T-cell (primary cell): ENCODE results near the gene HCFC2. TPM values are rescaled to one million over a fixed set of nuclear protein-coding genes. Genes with fewer than 3 reads are reported as not detected.

Source experiments
- ATAC-seq, 4 experiments: fragments of 200-7000 bp in 3 of 4; fragments of 150-1000 bp in 1 of 4; cut with Tn5 transposase; replicated peaks in 1 of 4; 1 replicate in 3 of 4; 2 replicates in 1 of 4; pipeline ENCODE4 v1.10.0; 2021; ENCODE audit warnings: moderate library complexity in 3 of 4, mild to moderate bottlenecking in 2 of 4, moderate number of reproducible peaks in 1 of 4
- CTCF ChIA-PET, 2 donors: fragments of 300-600 bp; sonication (Branson Sonifier 250); formaldehyde crosslinking; loops; one replicate each; lab custom pipeline; 2022; ENCODE audit warnings: antibody characterized with exemption in 2 of 2; lab: Charles Lee
- POLR2A ChIA-PET, 2 donors: fragments of 300-600 bp; sonication (Branson Sonifier 250); formaldehyde crosslinking; loops; one replicate each; lab custom pipeline; 2022; ENCODE audit warnings: antibody characterized with exemption in 2 of 2; lab: Charles Lee
- DNase-seq, 35 experiments: peaks; one replicate each; pipeline versions ENCODE4 v3.0.0 to v3.0.0-alpha.2; 2013 to 2023
- H3K27ac ChIP-seq: one replicate; pipeline ENCODE4 v1.5.1; 2013; ENCODE audit warnings: low read length
- H3K27me3 ChIP-seq, 2 experiments: replicated peaks in 1 of 2; 1 replicate in 1 of 2; 2 replicates in 1 of 2; pipeline versions ENCODE4 v1.6.1 to v1.7.0; 2013; ENCODE audit warnings: low read length in 1 of 2, mixed read lengths in 1 of 2; ENCODE audit not compliant: control insufficient read depth in 2 of 2, insufficient read depth in 2 of 2; ENCODE audit errors: extremely low read depth in 1 of 2
- H3K36me3 ChIP-seq, 2 donors: 1 replicate in 1 of 2; 2 replicates in 1 of 2; pipeline versions ENCODE4 v1.6.1 to v1.7.0; 2013; ENCODE audit warnings: low read length in 1 of 2; ENCODE audit not compliant: control insufficient read depth in 2 of 2, insufficient read depth in 1 of 2; ENCODE audit errors: extremely low read depth in 1 of 2
- H3K4me1 ChIP-seq, 2 experiments: 1 replicate in 1 of 2; 2 replicates in 1 of 2; pipeline versions ENCODE4 v1.6.1 to v1.7.0; 2013; ENCODE audit warnings: low read length in 2 of 2, mixed read lengths in 1 of 2; ENCODE audit not compliant: insufficient read depth in 2 of 2, control insufficient read depth in 1 of 2; ENCODE audit errors: extremely low read depth in 1 of 2
- H3K4me3 ChIP-seq, 2 donors: 1 replicate in 1 of 2; 2 replicates in 1 of 2; pipeline versions ENCODE4 v1.5.1 to v1.7.0; 2013; ENCODE audit warnings: mild to moderate bottlenecking in 2 of 2, low read length in 1 of 2, moderate library complexity in 1 of 2; ENCODE audit not compliant: control insufficient read depth in 1 of 2; ENCODE audit errors: extremely low read depth in 1 of 2
- H3K9me3 ChIP-seq: 2 replicates; pipeline ENCODE4 v1.7.0; 2013
- H3K27ac Mint-ChIP-seq, 2 donors: one replicate each; pipeline ENCODE4 v1.8.0; 2020 to 2021; ENCODE audit warnings: mild to moderate bottlenecking in 2 of 2, mixed read lengths in 2 of 2
- H3K27me3 Mint-ChIP-seq, 2 donors: one replicate each; pipeline ENCODE4 v1.8.0; 2021 to 2022; ENCODE audit warnings: mixed read lengths in 2 of 2
- H3K36me3 Mint-ChIP-seq: one replicate; pipeline ENCODE4 v1.8.0; 2021; ENCODE audit warnings: mixed read lengths
- H3K4me1 Mint-ChIP-seq, 3 donors: one replicate each; pipeline ENCODE4 v1.8.0; 2020 to 2022; ENCODE audit warnings: mixed read lengths in 3 of 3, mild to moderate bottlenecking in 1 of 3
- H3K4me3 Mint-ChIP-seq, 3 donors: one replicate each; pipeline ENCODE4 v1.8.0; 2020 to 2022; ENCODE audit warnings: mild to moderate bottlenecking in 3 of 3, mixed read lengths in 3 of 3, moderate library complexity in 3 of 3
- H3K9me3 Mint-ChIP-seq, 3 donors: one replicate each; pipeline ENCODE4 v1.8.0; 2020 to 2022; ENCODE audit warnings: mixed read lengths in 3 of 3
- WGBS: methylation state at CpG from one replicate; pipeline ENCODE4 v1.1.5; 2013; ENCODE audit warnings: missing lambda C conversion rate; ENCODE audit not compliant: insufficient coverage; 5-methylcytosine and 5-hydroxymethylcytosine counted together
- total RNA-seq, 35 experiments: library from RNA in 6 of 35; stranded (reverse) in 6 of 35; fragments of 120-200 nt in 1 of 35; gene quantifications; one replicate each; pipeline versions ENCODE4 v1.2.1 to v1.2.4 and lab custom pipeline; 2013 to 2026

HCFC2 gene
- total RNA-seq, 5 donors from 2014 or later (not counting 1 experiment from before 2014, with no cell fraction given) = 13.9 to 16.9 (median 14.9) TPM

DNA sequence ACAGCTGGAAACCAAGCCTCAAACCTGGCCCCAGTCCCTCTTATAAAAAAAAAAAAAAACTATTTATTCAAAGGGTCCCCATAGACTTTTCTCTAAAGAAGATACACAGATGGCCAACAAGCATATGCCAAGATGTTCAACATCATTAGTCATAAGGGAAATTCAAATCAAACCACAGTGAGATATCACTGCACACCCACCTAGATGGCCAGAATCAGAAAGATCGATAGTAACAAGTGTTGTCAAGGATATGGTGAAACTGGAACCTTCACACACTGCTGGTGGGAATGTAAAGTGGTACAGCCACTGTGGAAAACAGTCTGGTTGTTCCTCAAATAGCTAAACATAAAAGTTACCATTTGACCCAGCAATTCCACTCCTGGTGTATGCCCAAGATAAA, 79.6 kb downstream of the HCFC2 start:
- POLR2A ChIA-PET = interaction anchor here in 1 of 2 donors (0.6 to 0.7 kb wide), 2 partner anchors 11 to 321 kb away, joined by 3 to 7 read pairs; no protein-coding TSS in a partner anchor
- ATAC-seq = no peak

DNA sequence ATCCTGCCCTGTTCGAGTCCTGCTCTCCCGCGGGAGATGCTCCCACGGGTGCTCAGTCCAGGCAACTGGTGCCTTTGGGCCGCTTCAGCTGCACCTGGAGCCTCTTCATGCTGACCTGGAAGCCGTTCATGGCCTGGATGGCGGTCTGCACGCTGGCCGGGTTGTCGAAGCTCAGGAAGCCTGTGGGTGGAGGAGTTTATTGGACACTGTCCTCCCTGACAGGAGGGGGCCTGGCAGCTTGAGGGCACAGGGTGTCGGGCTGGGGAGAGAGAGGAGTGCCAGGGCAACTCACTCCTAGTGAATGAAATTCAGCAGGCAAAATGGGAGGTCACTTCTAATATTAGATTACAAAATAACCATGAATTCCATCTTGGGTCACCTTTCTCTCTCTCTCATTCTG, 83.0 kb downstream of the HCFC2 start:
- DNase-seq = no peak
- H3K27me3 Mint-ChIP-seq = peaks cover 13 to 14% of the 10 kb centered on the region in 2 donors
- H3K36me3 ChIP-seq = no peaks in the 10 kb centered on the region
- H3K9me3 ChIP-seq = no peaks in the 10 kb centered on the region
- H3K27ac ChIP-seq = no peak overlapping the region
- ChIA-PET POLR2A (no interaction called here), CTCF (no interaction called here)
- WGBS = 86% methylated on average over 10 of the region's 11 CpGs
- peaks cover 0 to 10% of the 10 kb centered on the region in 2 experiments for H3K27me3 ChIP-seq
- no peak overlapping the region for H3K27ac Mint-ChIP-seq
- H3K36me3 Mint-ChIP-seq = no peaks in the 10 kb centered on the region
- no peak overlapping the region for H3K4me3 Mint-ChIP-seq
- H3K4me3 ChIP-seq = no peak overlapping the region
- ATAC-seq = no peak
- no peaks in the 10 kb centered on the region for H3K4me1 ChIP-seq
- H3K4me1 Mint-ChIP-seq = peaks cover 0 to 6% (median 0%) of the 10 kb centered on the region in 3 donors
- H3K9me3 Mint-ChIP-seq = peaks cover 0 to 4% (median 0%) of the 10 kb centered on the region in 3 donors

More for the DNA sequence above, 79.6 kb downstream of the HCFC2 start:
- H3K27ac Mint-ChIP-seq = no peak overlapping the region
- CTCF ChIA-PET = interaction anchor here (0.5 to 0.7 kb wide), 2 partner anchors 34 to 811 kb away, joined by 3 to 10 read pairs; no protein-coding TSS in a partner anchor
- H3K9me3 Mint-ChIP-seq = peaks cover 0 to 4% (median 0%) of the 10 kb centered on the region in 3 donors
- WGBS = no CpG with 5 or more reads among the region's 1 CpG
- H3K4me1 Mint-ChIP-seq = peaks cover 1 to 6% (median 2%) of the 10 kb centered on the region in 3 donors
- no peaks in the 10 kb centered on the region for H3K36me3 ChIP-seq
- peaks cover 0 to under 1% of the 10 kb centered on the region in 2 experiments for H3K4me1 ChIP-seq
- H3K27ac ChIP-seq = no peak overlapping the region
- no peaks in the 10 kb centered on the region for H3K9me3 ChIP-seq
- peaks cover 0 to 7% of the 10 kb centered on the region in 2 donors for H3K27me3 Mint-ChIP-seq
- DNase-seq = no peak
- peaks cover 0 to 10% of the 10 kb centered on the region in 2 experiments for H3K27me3 ChIP-seq
- H3K4me3 Mint-ChIP-seq = no peak overlapping the region
- no peaks in the 10 kb centered on the region for H3K36me3 Mint-ChIP-seq
- H3K4me3 ChIP-seq = no peak overlapping the region

GRCh38 chr12:104150416-104150815, 86.1 kb downstream of the HCFC2 start:
- Mint-ChIP-seq H3K4me1 (peaks cover 6 to 20% (median 14%) of the 10 kb centered on the region in 3 donors), H3K27ac (no peak overlapping the region), H3K9me3 (peaks cover 0 to 4% (median 0%) of the 10 kb centered on the region in 3 donors), H3K27me3 (peaks cover 13 to 14% of the 10 kb centered on the region in 2 donors), H3K4me3 (no peak overlapping the region), H3K36me3 (no peaks in the 10 kb centered on the region)
- peaks cover 0 to 8% of the 10 kb centered on the region in 2 experiments for H3K4me1 ChIP-seq
- WGBS = 96% methylated on average over 6 of the region's 8 CpGs
- CTCF ChIA-PET = no interaction called here
- no peaks in the 10 kb centered on the region for H3K36me3 ChIP-seq
- no peaks in the 10 kb centered on the region for H3K9me3 ChIP-seq
- POLR2A ChIA-PET = no interaction called here
- peaks cover 0 to 7% of the 10 kb centered on the region in 2 experiments for H3K27me3 ChIP-seq
- H3K27ac ChIP-seq = no peak overlapping the region
- no peak overlapping the region for H3K4me3 ChIP-seq
- no peak for ATAC-seq
- DNase-seq = no peak

DNA sequence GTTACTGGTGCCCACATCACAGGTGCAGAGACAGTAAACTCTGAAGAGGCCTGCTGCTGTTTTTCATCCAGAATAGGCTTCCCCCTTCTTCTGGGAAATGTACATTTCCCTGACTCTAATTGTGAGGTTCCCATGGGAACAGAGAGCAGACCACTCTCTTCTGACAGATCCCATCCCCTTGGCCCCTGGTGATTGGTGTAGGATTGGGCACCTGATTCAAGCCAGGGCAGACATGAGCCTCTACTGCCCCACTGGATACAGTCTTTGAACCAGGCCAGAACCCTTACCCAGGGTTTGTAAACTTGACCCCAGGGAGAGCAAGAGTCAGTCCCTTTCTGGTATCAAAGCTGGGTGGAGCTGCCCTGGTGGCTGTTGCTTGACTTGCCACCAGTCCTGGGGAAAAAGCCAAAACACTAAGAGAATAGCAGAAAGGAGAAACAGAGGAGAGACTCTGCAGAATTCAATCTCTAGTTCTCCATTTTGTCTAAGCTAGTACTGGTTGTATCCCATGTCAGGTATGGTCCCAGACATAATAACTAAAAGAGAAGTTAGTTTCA, 88.4 kb downstream of the HCFC2 start:
- ChIA-PET CTCF (no interaction called here), POLR2A (no interaction called here)
- Histone ChIP-seq H3K36me3 (no peaks in the 10 kb centered on the region), H3K27me3 (no peaks in the 10 kb centered on the region), H3K4me1 (peaks cover 0 to 8% of the 10 kb centered on the region in 2 experiments), H3K4me3 (no peak overlapping the region), H3K27ac (no peak overlapping the region), H3K9me3 (no peaks in the 10 kb centered on the region)
- ATAC-seq (no peak), DNase-seq (no peak)
- Mint-ChIP-seq H3K27me3 (peaks cover 10 to 13% of the 10 kb centered on the region in 2 donors), H3K27ac (no peak overlapping the region), H3K4me1 (peaks cover 6 to 15% (median 14%) of the 10 kb centered on the region in 3 donors), H3K4me3 (no peak overlapping the region), H3K36me3 (no peaks in the 10 kb centered on the region), H3K9me3 (no peaks in the 10 kb centered on the region)

GRCh38 chr12:104154286-104154685, 90.0 kb downstream of the HCFC2 start:
- Histone ChIP-seq H3K9me3 (no peaks in the 10 kb centered on the region), H3K4me1 (peaks cover 0 to 8% of the 10 kb centered on the region in 2 experiments), H3K27me3 (no peaks in the 10 kb centered on the region), H3K27ac (no peak overlapping the region), H3K36me3 (no peaks in the 10 kb centered on the region), H3K4me3 (no peak overlapping the region)
- DNase-seq (no peak), ATAC-seq (peak in 2 of 4 experiments; percentile 32 to 33)
- peaks cover 7 to 10% of the 10 kb centered on the region in 2 donors for H3K27me3 Mint-ChIP-seq
- H3K4me1 Mint-ChIP-seq = peaks cover 6 to 15% (median 14%) of the 10 kb centered on the region in 3 donors
- no peaks in the 10 kb centered on the region for H3K36me3 Mint-ChIP-seq
- CTCF ChIA-PET = interaction anchor here in 1 of 2 donors (0.5 kb wide), 1 partner anchor 376 kb away, joined by 4 read pairs; no protein-coding TSS in a partner anchor
- POLR2A ChIA-PET = no interaction called here
- H3K9me3 Mint-ChIP-seq = no peaks in the 10 kb centered on the region
- H3K4me3 Mint-ChIP-seq = peak overlapping the region in 2 of 3 donors; percentile 0 to 2
- WGBS = no CpG with 5 or more reads among the region's 4 CpGs
- peak overlapping the region; percentile 11 to 63 for H3K27ac Mint-ChIP-seq

GRCh38 chr12:104154806-104155205, 90.5 kb downstream of the HCFC2 start:
- H3K4me1 ChIP-seq = peaks cover 0 to 8% of the 10 kb centered on the region in 2 experiments
- no peaks in the 10 kb centered on the region for H3K9me3 ChIP-seq
- no peaks in the 10 kb centered on the region for H3K27me3 ChIP-seq
- peaks cover 6 to 15% (median 14%) of the 10 kb centered on the region in 3 donors for H3K4me1 Mint-ChIP-seq
- no peaks in the 10 kb centered on the region for H3K36me3 ChIP-seq
- no peak overlapping the region for H3K4me3 ChIP-seq
- WGBS = no CpG with 5 or more reads among the region's 2 CpGs
- peak overlapping the region in 1 of 2 donors; percentile 63 for H3K27ac Mint-ChIP-seq
- ChIA-PET POLR2A (no interaction called here), CTCF (no interaction called here)
- peaks cover 5% of the 10 kb centered on the region in 2 donors for H3K27me3 Mint-ChIP-seq
- ATAC-seq = no peak
- DNase-seq = no peak
- no peaks in the 10 kb centered on the region for H3K9me3 Mint-ChIP-seq
- H3K36me3 Mint-ChIP-seq = no peaks in the 10 kb centered on the region
- H3K4me3 Mint-ChIP-seq = no peak overlapping the region
- H3K27ac ChIP-seq = no peak overlapping the region
